HCT116 (cell line): ENCODE results near the gene CDCA4. TPM values are rescaled to one million over a fixed set of nuclear protein-coding genes. Genes with fewer than 3 reads are reported as not detected.

Source experiments
- ATAC-seq: fragments of 200-7000 bp; cut with Tn5 transposase; 2 replicates; pipeline ENCODE4 v1.9.1; 2020; ENCODE audit warnings: mild to moderate bottlenecking, moderate library complexity
- BruUV-seq: library from RNA; stranded (reverse); fragments of 400-500 nt; replicated peaks from 2 replicates; lab custom pipeline; 2021; lab: Mats Ljungman, UMichigan
- CTCF ChIA-PET: fragments of 300-600 bp; sonication (Branson Sonifier 250); formaldehyde crosslinking; loops from one replicate; lab custom pipeline; 2021; ENCODE audit warnings: antibody characterized with exemption; lab: Charles Lee
- POLR2A ChIA-PET: fragments of 300-600, 350-600 bp; sonication (Branson Sonifier 250); formaldehyde crosslinking; loops from one replicate; lab custom pipeline; 2021; ENCODE audit warnings: antibody characterized with exemption; lab: Charles Lee
- RAD21 ChIA-PET, 2 experiments: fragments of 300-600 bp; sonication (Branson Sonifier 250); formaldehyde crosslinking; loops; one replicate each; lab custom pipeline; 2023; ENCODE audit warnings: low total read pairs in 2 of 2; ENCODE audit not compliant: uncharacterized antibody in 2 of 2, unreplicated experiment in 2 of 2, low non-redundant PET in 1 of 2; lab: Charles Lee
- DNase-seq: peaks from one replicate; pipeline ENCODE4 v3.0.0-alpha.2; 2010; ENCODE audit warnings: low read depth, low spot score
- H2AFZ ChIP-seq: fragments of 200-600 bp; shearing (Covaris generic), sonication (generic); 2 replicates; pipeline ENCODE4 v1.6.1; 2017; ENCODE audit warnings: low read depth, mixed run types, mixed read lengths, antibody characterized with exemption, low read length; ENCODE audit not compliant: poor library complexity, severe bottlenecking
- H3K27ac ChIP-seq: 2 replicates; pipeline ENCODE4 v1.5.1; 2012; ENCODE audit warnings: low read depth, low read length
- H3K27me3 ChIP-seq: fragments of 200-600 bp; sonication (generic); 2 replicates; pipeline ENCODE4 v1.6.1; 2016; ENCODE audit warnings: mixed run types, low read length, mixed read lengths; ENCODE audit not compliant: insufficient read depth
- H3K36me3 ChIP-seq, 2 experiments: fragments of 200-500 bp in 1 of 2; fragments of 200-600 bp in 1 of 2; sonication (Bioruptor generic) in 1 of 2; sonication (generic) in 1 of 2; 2 replicates each; pipeline versions ENCODE4 v1.5.1 to v1.6.1; 2014 to 2016; ENCODE audit warnings: low read length in 2 of 2, inconsistent platforms in 1 of 2, mixed read lengths in 1 of 2, mixed run types in 1 of 2; ENCODE audit not compliant: insufficient read depth in 2 of 2, control insufficient read depth in 1 of 2
- H3K4me1 ChIP-seq, 2 experiments: fragments of 200-600 bp in 1 of 2; sonication (generic) in 1 of 2; 2 replicates each; pipeline versions ENCODE4 v1.5.1 to v1.6.1; 2012 to 2017; ENCODE audit warnings: low read length in 2 of 2, inconsistent platforms in 1 of 2, mild to moderate bottlenecking in 1 of 2, mixed read lengths in 1 of 2, mixed run types in 1 of 2, moderate library complexity in 1 of 2; ENCODE audit not compliant: insufficient read depth in 2 of 2, control insufficient read depth in 1 of 2
- H3K4me2 ChIP-seq: fragments of 200-600 bp; sonication (generic); 2 replicates; pipeline ENCODE4 v1.6.1; 2017; ENCODE audit warnings: mixed run types, low read length, mixed read lengths
- H3K4me3 ChIP-seq, 2 experiments: fragments of 200-600 bp in 1 of 2; sonication (generic) in 1 of 2; replicated peaks in 1 of 2; 2 replicates each; pipeline ENCODE4 v1.5.1; 2011 to 2016; ENCODE audit warnings: low read length in 2 of 2, control low read depth in 1 of 2, low read depth in 1 of 2, mild to moderate bottlenecking in 1 of 2, mixed read lengths in 1 of 2, mixed run types in 1 of 2
- H3K79me2 ChIP-seq: fragments of 200-600 bp; sonication (generic); 2 replicates; pipeline ENCODE4 v1.6.1; 2017; ENCODE audit warnings: mild to moderate bottlenecking, mixed run types, low read length, moderate library complexity, mixed read lengths; ENCODE audit not compliant: insufficient read depth
- H3K9ac ChIP-seq: fragments of 200-600 bp; sonication (generic); 2 replicates; pipeline ENCODE4 v1.6.1; 2016; ENCODE audit warnings: low read length, mixed read lengths
- H3K9me2 ChIP-seq: fragments of 200-600 bp; sonication (generic), shearing (Covaris generic); 2 replicates; pipeline ENCODE4 v1.6.1; 2017; ENCODE audit warnings: mixed run types, mild to moderate bottlenecking, moderate library complexity; ENCODE audit not compliant: insufficient read depth
- H3K9me3 ChIP-seq, 2 experiments: fragments of 200-500 bp in 1 of 2; fragments of 200-600 bp in 1 of 2; sonication (Bioruptor generic) in 1 of 2; sonication (generic) in 1 of 2; 2 replicates each; pipeline ENCODE4 v1.6.1; 2014 to 2017; ENCODE audit warnings: low read length in 2 of 2, mixed read lengths in 2 of 2, inconsistent platforms in 1 of 2, low read depth in 1 of 2, mild to moderate bottlenecking in 1 of 2, mixed run types in 1 of 2, moderate library complexity in 1 of 2; ENCODE audit not compliant: control insufficient read depth in 1 of 2, insufficient read depth in 1 of 2
- H4K20me1 ChIP-seq: fragments of 200-600 bp; sonication (generic), shearing (Covaris generic); 2 replicates; pipeline ENCODE4 v1.6.1; 2017; ENCODE audit warnings: mixed run types, mild to moderate bottlenecking, moderate library complexity; ENCODE audit not compliant: insufficient read depth
- CBX3 ChIP-seq: IDR thresholded peaks from 2 replicates; pipeline ENCODE4 v1.6.1; 2012; ENCODE audit warnings: low read depth
- CEBPB ChIP-seq: IDR thresholded peaks from 2 replicates; pipeline ENCODE4 v1.6.1; 2012; ENCODE audit warnings: low read depth
- EZH2phosphoT487 ChIP-seq: fragments of 200-600 bp; IDR thresholded peaks from 2 replicates; pipeline ENCODE4 v1.6.1; 2018; ENCODE audit warnings: antibody characterized with exemption, borderline replicate concordance
- MAX ChIP-seq: IDR thresholded peaks from 2 replicates; pipeline ENCODE4 v1.6.1; 2012
- POLR2A ChIP-seq: IDR thresholded peaks from 2 replicates; pipeline ENCODE4 v1.7.0; 2011; ENCODE audit warnings: borderline replicate concordance; ENCODE audit not compliant: insufficient read depth, insufficient read length; ENCODE audit errors: extremely low read depth
- POLR2AphosphoS5 ChIP-seq: IDR thresholded peaks from 2 replicates; pipeline ENCODE4 v1.6.1; 2011; ENCODE audit warnings: mild to moderate bottlenecking, low read depth, low read length, moderate library complexity
- SRF ChIP-seq: IDR thresholded peaks from 2 replicates; pipeline ENCODE4 v1.6.1; 2012; ENCODE audit warnings: low read depth
- TCF7L2 ChIP-seq: IDR thresholded peaks from 2 replicates; pipeline ENCODE4 v1.7.0; 2011; ENCODE audit warnings: borderline replicate concordance, inconsistent platforms; ENCODE audit not compliant: insufficient read depth, insufficient read length; ENCODE audit errors: extremely low read depth
- ZNF274 ChIP-seq: fragments of 200-500 bp; sonication (Bioruptor generic); IDR thresholded peaks from 2 replicates; pipeline ENCODE4 v1.6.1; 2014; ENCODE audit warnings: mild to moderate bottlenecking, low read depth, low read length, inconsistent platforms
- intact Hi-C: fragments of 100-400 bp; cut with micrococcal nuclease; formaldehyde crosslinking; loops from 2 replicates; pipeline ENCODE4 v1.10.0; 2022
- total RNA-seq: library from RNA; stranded (reverse); gene quantifications from one replicate; pipeline ENCODE4 v1.2.1, GENCODE V29; 2021; ENCODE audit not compliant: unreplicated experiment
- TF ChIP-seq, protein P1 (sequence below): IDR thresholded peaks from 2 replicates; pipeline ENCODE4 v1.6.1; 2012; ENCODE audit warnings: low read depth

CDCA4 gene
- total RNA-seq, 1 experiment from 2014 or later = 62.4 TPM

- TF ChIP-seq POLR2A = no peak
- no peak for TF ChIP-seq ZNF274
- no peak for TF ChIP-seq POLR2AphosphoS5
- TF ChIP-seq EZH2phosphoT487 = no peak
Measured at GRCh38 chr14:105053421-105053820, 32.5 kb upstream of the CDCA4 start (continued).

- Histone ChIP-seq H4K20me1 (no peaks in the 10 kb centered on the region), H3K4me3 (no peak overlapping the region), H2AFZ (no peak overlapping the region), H3K27me3 (no peaks in the 10 kb centered on the region), H3K36me3 (no peaks in the 10 kb centered on the region), H3K4me1 (peaks cover 10 to 11% of the 10 kb centered on the region in 2 experiments), H3K9ac (no peak overlapping the region), H3K79me2 (no peaks in the 10 kb centered on the region), H3K27ac (no peak overlapping the region), H3K9me3 (no peaks in the 10 kb centered on the region), H3K9me2 (no peaks in the 10 kb centered on the region), H3K4me2 (no peak overlapping the region)
- ATAC-seq = no peak
- DNase-seq = no peak
- ChIA-PET RAD21 (no interaction called here), POLR2A (no interaction called here), CTCF (no interaction called here)
- no TSS peak for BruUV-seq
- no peak for TF ChIP-seq POLR2A
- TF ChIP-seq, protein P1, sequence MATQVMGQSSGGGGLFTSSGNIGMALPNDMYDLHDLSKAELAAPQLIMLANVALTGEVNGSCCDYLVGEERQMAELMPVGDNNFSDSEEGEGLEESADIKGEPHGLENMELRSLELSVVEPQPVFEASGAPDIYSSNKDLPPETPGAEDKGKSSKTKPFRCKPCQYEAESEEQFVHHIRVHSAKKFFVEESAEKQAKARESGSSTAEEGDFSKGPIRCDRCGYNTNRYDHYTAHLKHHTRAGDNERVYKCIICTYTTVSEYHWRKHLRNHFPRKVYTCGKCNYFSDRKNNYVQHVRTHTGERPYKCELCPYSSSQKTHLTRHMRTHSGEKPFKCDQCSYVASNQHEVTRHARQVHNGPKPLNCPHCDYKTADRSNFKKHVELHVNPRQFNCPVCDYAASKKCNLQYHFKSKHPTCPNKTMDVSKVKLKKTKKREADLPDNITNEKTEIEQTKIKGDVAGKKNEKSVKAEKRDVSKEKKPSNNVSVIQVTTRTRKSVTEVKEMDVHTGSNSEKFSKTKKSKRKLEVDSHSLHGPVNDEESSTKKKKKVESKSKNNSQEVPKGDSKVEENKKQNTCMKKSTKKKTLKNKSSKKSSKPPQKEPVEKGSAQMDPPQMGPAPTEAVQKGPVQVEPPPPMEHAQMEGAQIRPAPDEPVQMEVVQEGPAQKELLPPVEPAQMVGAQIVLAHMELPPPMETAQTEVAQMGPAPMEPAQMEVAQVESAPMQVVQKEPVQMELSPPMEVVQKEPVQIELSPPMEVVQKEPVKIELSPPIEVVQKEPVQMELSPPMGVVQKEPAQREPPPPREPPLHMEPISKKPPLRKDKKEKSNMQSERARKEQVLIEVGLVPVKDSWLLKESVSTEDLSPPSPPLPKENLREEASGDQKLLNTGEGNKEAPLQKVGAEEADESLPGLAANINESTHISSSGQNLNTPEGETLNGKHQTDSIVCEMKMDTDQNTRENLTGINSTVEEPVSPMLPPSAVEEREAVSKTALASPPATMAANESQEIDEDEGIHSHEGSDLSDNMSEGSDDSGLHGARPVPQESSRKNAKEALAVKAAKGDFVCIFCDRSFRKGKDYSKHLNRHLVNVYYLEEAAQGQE = no peak
- no peak for TF ChIP-seq CEBPB
- TF ChIP-seq SRF = no peak
- TF ChIP-seq CBX3 = no peak
- TF ChIP-seq EZH2phosphoT487 = no peak
- no peak for TF ChIP-seq TCF7L2
- no peak for TF ChIP-seq MAX
- TF ChIP-seq ZNF274 = no peak
- intact Hi-C loops = no loop called here
Measured at GRCh38 chr14:105052110-105052458, 31.2 kb upstream of the CDCA4 start.
